ENCODE data around the gene CCDC80. TPM values are rescaled to one million over a fixed set of nuclear protein-coding genes. Genes with fewer than 3 reads are reported as not detected.

Gene CCDC80
- total RNA-seq, result not detected in 2 replicates

- Mint-ChIP-seq H3K27ac (no peak within 1 kb of the TSS), H3K4me1 (peaks cover 11% of the 10 kb centered on the region), H3K27me3 (peaks cover 4% of the 10 kb centered on the region), H3K9me3 (no peaks in the 10 kb centered on the region), H3K36me3 (ENCODE audit: low read depth) (no peaks in the 10 kb centered on the region), H3K4me3 (no peak within 1 kb of the TSS)
- intact Hi-C loops (cut with micrococcal nuclease), result loop anchor here (5.0 kb wide), 1 partner anchor 314 kb away; no protein-coding TSS in a partner anchor
- DNase-seq, result no peak
- ChIA-PET CTCF (interaction anchor here (0.6 to 5.3 kb wide), 12 partner anchors 12 to 652 kb away, joined by 3 to 71 read pairs (median 7); no protein-coding TSS in a partner anchor), POLR2A (interaction anchor here (1.7 kb wide), 1 partner anchor 378 kb away, joined by 7 read pairs; a partner anchor contains a TSS)
- TF ChIP-seq CTCF (IDR thresholded peaks at IDR 0.05), result no peak
- no peak for ATAC-seq (ENCODE audit: low read depth)
These were observed at the start of gene CCDC80 for GRCh38 chr3:112640930-112641801. CCDC80 (minus strand) TSS chr3:112641143; CDS start chr3:112639905, 1,238 bp downstream.

GRCh38 chr3:112689989-112690388 lies 49.0 kb upstream of the CCDC80 start:
- POLR2A ChIA-PET, result no interaction called here

GRCh38 chr3:112689385-112689784 lies 48.4 kb upstream of the CCDC80 start:
- Mint-ChIP-seq H3K27ac (peak overlapping the region; percentile 10), H3K4me3 (no peak overlapping the region), H3K9me3 (peaks cover 3% of the 10 kb centered on the region), H3K36me3 (ENCODE audit: low read depth) (no peaks in the 10 kb centered on the region), H3K27me3 (no peaks in the 10 kb centered on the region), H3K4me1 (peaks cover 10% of the 10 kb centered on the region)
- CTCF ChIA-PET, result interaction anchor here (1.2 kb wide), 1 partner anchor 46 kb away, joined by 3 read pairs; no protein-coding TSS in a partner anchor
- ATAC-seq (ENCODE audit: low read depth) (no peak), DNase-seq (no peak)
- intact Hi-C loops (cut with micrococcal nuclease), result no loop called here
- no peak for TF ChIP-seq CTCF (IDR thresholded peaks at IDR 0.05)
- POLR2A ChIA-PET, result no interaction called here

More at GRCh38 chr3:112689989-112690388, 49.0 kb upstream of the CCDC80 start:
- Mint-ChIP-seq H3K4me3 (no peak overlapping the region), H3K9me3 (peaks cover 3% of the 10 kb centered on the region), H3K27me3 (no peaks in the 10 kb centered on the region), H3K4me1 (peaks cover 10% of the 10 kb centered on the region), H3K27ac (no peak overlapping the region), H3K36me3 (ENCODE audit: low read depth) (no peaks in the 10 kb centered on the region)
- CTCF ChIA-PET, result interaction anchor here (1.2 kb wide), 1 partner anchor 47 kb away, joined by 3 read pairs; no protein-coding TSS in a partner anchor
- DNase-seq, result no peak
- intact Hi-C loops (cut with micrococcal nuclease), result no loop called here
- no peak for TF ChIP-seq CTCF (IDR thresholded peaks at IDR 0.05)
- ATAC-seq (ENCODE audit: low read depth), result no peak

GRCh38 chr3:112688819-112689218 lies 47.9 kb upstream of the CCDC80 start:
- ChIA-PET CTCF (interaction anchor here (1.2 kb wide), 1 partner anchor 45 kb away, joined by 3 read pairs; no protein-coding TSS in a partner anchor), POLR2A (no interaction called here)
- Mint-ChIP-seq H3K27me3 (no peaks in the 10 kb centered on the region), H3K4me3 (no peak overlapping the region), H3K36me3 (ENCODE audit: low read depth) (no peaks in the 10 kb centered on the region), H3K4me1 (peaks cover 10% of the 10 kb centered on the region), H3K9me3 (peaks cover 3% of the 10 kb centered on the region), H3K27ac (no peak overlapping the region)
- TF ChIP-seq CTCF (IDR thresholded peaks at IDR 0.05), result no peak
- intact Hi-C loops (cut with micrococcal nuclease), result no loop called here
- no peak for DNase-seq
- ATAC-seq (ENCODE audit: low read depth), result no peak

GRCh38 chr3:112688085-112688769 lies 47.3 kb upstream of the CCDC80 start:
- Mint-ChIP-seq H3K36me3 (ENCODE audit: low read depth) (no peaks in the 10 kb centered on the region), H3K9me3 (peaks cover 3% of the 10 kb centered on the region)
- POLR2A ChIA-PET, result no interaction called here

More at GRCh38 chr3:112688085-112688769, 47.3 kb upstream of the CCDC80 start:
- intact Hi-C loops (cut with micrococcal nuclease), result no loop called here
- Mint-ChIP-seq H3K27me3 (no peaks in the 10 kb centered on the region), H3K4me3 (no peak overlapping the region), H3K4me1 (peaks cover 10% of the 10 kb centered on the region), H3K27ac (no peak overlapping the region)
- TF ChIP-seq CTCF (IDR thresholded peaks at IDR 0.05), result no peak
- DNase-seq, result no peak
- ATAC-seq (ENCODE audit: low read depth), result no peak
- CTCF ChIA-PET, result no interaction called here
